Measurements from ENCODE around the gene ZBTB47.

ZBTB47 gene

GRCh38 chr3:42655331-42655888 is 1.9 kb downstream of the ZBTB47 start:
- Histone ChIP-seq H2BK15ac (ENCODE audit: low read length) (peak overlapping the region; percentile 99), H2AFZ (ENCODE audit: low read length) (no peak overlapping the region), H4K91ac (ENCODE audit: low read depth, low read length, poor library complexity) (peak overlapping the region; percentile 64), H3K18ac (ENCODE audit: low read length) (peak overlapping the region; percentile 90), H3K27ac (replicated peaks; ENCODE audit: low read length) (no peak overlapping the region), H3K36me3 (replicated peaks in 1 of 2; ENCODE audit: control insufficient read depth in 2 of 2, insufficient read depth in 2 of 2, low read length in 2 of 2) (peaks cover 6 to 8% of the 10 kb centered on the region in 2 donors), H3K27me3 (ENCODE audit: control insufficient read depth in 3 of 3, insufficient read depth in 3 of 3, low read depth in 1 of 3, low read length in 3 of 3) (no peaks in the 10 kb centered on the region), H3K4ac (ENCODE audit: low read length) (no peak overlapping the region), H3K9me3 (replicated peaks in 1 of 2; ENCODE audit: control insufficient read depth in 2 of 2, insufficient read depth in 1 of 2, low read depth in 1 of 2, low read length in 2 of 2) (no peaks in the 10 kb centered on the region), H2AK5ac (ENCODE audit: low read depth, low read length) (peak overlapping the region; percentile 100), H3K14ac (ENCODE audit: low read length) (peak overlapping the region; percentile 84), H3K4me2 (ENCODE audit: insufficient read depth, low read length, poor library complexity, severe bottlenecking) (peak overlapping the region; percentile 87), H2BK5ac (ENCODE audit: low read length) (no peak overlapping the region), H3K4me1 (ENCODE audit: control insufficient read depth in 2 of 2, insufficient read depth in 1 of 2, low read depth in 1 of 2, low read length in 2 of 2) (peaks cover 18 to 24% of the 10 kb centered on the region in 2 donors), H2BK120ac (ENCODE audit: low read depth, low read length) (peak overlapping the region; percentile 96), H2BK12ac (ENCODE audit: low read length) (no peak overlapping the region), H3K79me1 (ENCODE audit: low read depth, low read length) (peaks cover 4% of the 10 kb centered on the region), H3K23ac (ENCODE audit: low read depth, low read length, poor library complexity) (peak overlapping the region; percentile 87), H3K4me3 (ENCODE audit: low read length in 2 of 2) (peak overlapping the region; percentile 65 to 87), H4K8ac (ENCODE audit: low read depth, low read length) (no peak overlapping the region), H3K9ac (ENCODE audit: low read depth, low read length, poor library complexity) (peak overlapping the region; percentile 83)
- no CpG with 5 or more reads among the region's 4 CpGs for WGBS, 2 donors (ENCODE audit: extremely low coverage in 2 of 2, insufficient read length in 2 of 2, insufficient replicate concordance in 1 of 2)
- DNase-seq (ENCODE audit: low spot score) = no peak

- H2BK120ac ChIP-seq (ENCODE audit: low read depth, low read length) = peak overlapping the region; percentile 22
- peaks cover 6 to 8% of the 10 kb centered on the region in 2 donors for H3K36me3 ChIP-seq (replicated peaks in 1 of 2; ENCODE audit: control insufficient read depth in 2 of 2, insufficient read depth in 2 of 2, low read length in 2 of 2)
- peaks cover 18 to 24% of the 10 kb centered on the region in 2 donors for H3K4me1 ChIP-seq (ENCODE audit: control insufficient read depth in 2 of 2, insufficient read depth in 1 of 2, low read depth in 1 of 2, low read length in 2 of 2)
- H3K9ac ChIP-seq (ENCODE audit: low read depth, low read length, poor library complexity) = no peak overlapping the region
- no CpG with 5 or more reads among the region's 6 CpGs for WGBS, 2 donors (ENCODE audit: extremely low coverage in 2 of 2, insufficient read length in 2 of 2, insufficient replicate concordance in 1 of 2)
- no peak overlapping the region for H2AFZ ChIP-seq (ENCODE audit: low read length)
- no peak overlapping the region for H4K91ac ChIP-seq (ENCODE audit: low read depth, low read length, poor library complexity)
- H3K4me2 ChIP-seq (ENCODE audit: insufficient read depth, low read length, poor library complexity, severe bottlenecking) = no peak overlapping the region
- no peak overlapping the region for H2BK15ac ChIP-seq (ENCODE audit: low read length)
- no peak overlapping the region for H2BK12ac ChIP-seq (ENCODE audit: low read length)
- H3K14ac ChIP-seq (ENCODE audit: low read length) = no peak overlapping the region
- H3K4me3 ChIP-seq (ENCODE audit: low read length in 2 of 2) = no peak overlapping the region
- no peak for DNase-seq (ENCODE audit: low spot score)
- H2AK5ac ChIP-seq (ENCODE audit: low read depth, low read length) = peak overlapping the region; percentile 86
- H2BK5ac ChIP-seq (ENCODE audit: low read length) = peak overlapping the region; percentile 58
- H3K27me3 ChIP-seq (ENCODE audit: control insufficient read depth in 3 of 3, insufficient read depth in 3 of 3, low read depth in 1 of 3, low read length in 3 of 3) = no peaks in the 10 kb centered on the region
- H3K79me1 ChIP-seq (ENCODE audit: low read depth, low read length) = peaks cover 4% of the 10 kb centered on the region
- H3K4ac ChIP-seq (ENCODE audit: low read length) = no peak overlapping the region
- H3K23ac ChIP-seq (ENCODE audit: low read depth, low read length, poor library complexity) = peak overlapping the region; percentile 59
- peak overlapping the region; percentile 65 for H3K18ac ChIP-seq (ENCODE audit: low read length)
- no peak overlapping the region for H4K8ac ChIP-seq (ENCODE audit: low read depth, low read length)
- H3K9me3 ChIP-seq (replicated peaks in 1 of 2; ENCODE audit: control insufficient read depth in 2 of 2, insufficient read depth in 1 of 2, low read depth in 1 of 2, low read length in 2 of 2) = no peaks in the 10 kb centered on the region
- no peak overlapping the region for H3K27ac ChIP-seq (replicated peaks; ENCODE audit: low read length)
These were observed 2.6 kb downstream of the ZBTB47 start for GRCh38 chr3:42655980-42656679.

DNA sequence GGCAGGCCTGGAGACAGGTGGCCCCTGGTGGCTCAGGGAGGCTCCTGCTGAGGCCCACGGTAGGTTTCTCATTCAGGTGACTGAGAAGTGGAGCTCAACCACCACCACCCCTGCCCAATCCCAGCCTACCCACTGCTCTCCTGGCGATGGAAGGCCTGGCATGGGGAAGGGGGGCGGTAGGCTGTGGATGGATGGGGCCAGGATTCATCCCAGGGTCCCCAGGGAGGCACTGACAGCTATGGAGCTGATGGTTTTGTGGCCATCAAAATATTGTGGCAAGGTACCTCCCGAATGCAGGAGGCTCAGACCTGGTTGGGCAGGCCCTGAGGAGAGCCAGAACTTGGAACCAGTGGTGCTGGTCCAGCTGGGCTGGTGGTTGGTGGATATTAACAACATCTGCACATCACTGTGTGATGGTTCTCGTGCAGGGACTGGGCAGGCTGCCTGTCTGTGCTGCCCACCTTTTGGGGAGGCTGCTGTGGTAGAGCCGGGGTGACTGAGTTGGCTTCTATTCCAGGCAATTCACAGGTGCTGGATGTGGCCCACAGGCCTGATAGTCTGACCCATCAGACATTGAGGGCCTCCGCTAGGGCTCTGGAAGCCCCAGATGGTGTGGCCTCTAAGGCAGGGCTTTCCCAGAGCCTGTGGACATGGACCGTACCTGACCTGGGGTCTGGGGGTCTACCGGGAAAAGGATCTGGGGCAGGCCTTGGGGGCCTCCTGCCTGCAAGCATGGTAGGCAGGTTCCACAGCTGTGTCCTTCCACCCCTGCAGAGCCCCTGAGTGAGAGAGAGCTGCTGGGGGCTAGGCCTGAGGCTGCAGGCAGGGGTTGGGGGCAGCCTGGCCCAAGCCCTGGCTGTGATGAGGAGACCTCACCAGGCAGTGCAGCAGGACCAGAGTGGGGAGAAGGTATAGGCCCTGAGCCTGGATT is 3.4 kb downstream of the ZBTB47 start:
- Histone ChIP-seq H3K36me3 (replicated peaks in 1 of 2; ENCODE audit: control insufficient read depth in 2 of 2, insufficient read depth in 2 of 2, low read length in 2 of 2) (peaks cover 8 to 10% of the 10 kb centered on the region in 2 donors), H2BK120ac (ENCODE audit: low read depth, low read length) (peak overlapping the region; percentile 22), H2AK5ac (ENCODE audit: low read depth, low read length) (peak overlapping the region; percentile 86), H3K4me1 (ENCODE audit: control insufficient read depth in 2 of 2, insufficient read depth in 1 of 2, low read depth in 1 of 2, low read length in 2 of 2) (peaks cover 18 to 21% of the 10 kb centered on the region in 2 donors), H2BK12ac (ENCODE audit: low read length) (no peak overlapping the region), H3K4ac (ENCODE audit: low read length) (no peak overlapping the region), H3K4me2 (ENCODE audit: insufficient read depth, low read length, poor library complexity, severe bottlenecking) (no peak overlapping the region), H3K18ac (ENCODE audit: low read length) (peak overlapping the region; percentile 65), H3K14ac (ENCODE audit: low read length) (no peak overlapping the region), H4K8ac (ENCODE audit: low read depth, low read length) (no peak overlapping the region), H2BK15ac (ENCODE audit: low read length) (no peak overlapping the region), H3K9ac (ENCODE audit: low read depth, low read length, poor library complexity) (peak overlapping the region; percentile 16), H3K27me3 (ENCODE audit: control insufficient read depth in 3 of 3, insufficient read depth in 3 of 3, low read depth in 1 of 3, low read length in 3 of 3) (no peaks in the 10 kb centered on the region), H3K9me3 (replicated peaks in 1 of 2; ENCODE audit: control insufficient read depth in 2 of 2, insufficient read depth in 1 of 2, low read depth in 1 of 2, low read length in 2 of 2) (no peaks in the 10 kb centered on the region), H3K79me1 (ENCODE audit: low read depth, low read length) (peaks cover 4% of the 10 kb centered on the region), H3K27ac (replicated peaks; ENCODE audit: low read length) (no peak overlapping the region), H3K4me3 (ENCODE audit: low read length in 2 of 2) (no peak overlapping the region), H3K23ac (ENCODE audit: low read depth, low read length, poor library complexity) (peak overlapping the region; percentile 59), H2BK5ac (ENCODE audit: low read length) (peak overlapping the region; percentile 58), H4K91ac (ENCODE audit: low read depth, low read length, poor library complexity) (no peak overlapping the region), H2AFZ (ENCODE audit: low read length) (no peak overlapping the region)
- no peak for DNase-seq (ENCODE audit: low spot score)
- no CpG with 5 or more reads among the region's 9 CpGs for WGBS, 2 donors (ENCODE audit: extremely low coverage in 2 of 2, insufficient read length in 2 of 2, insufficient replicate concordance in 1 of 2)

Data from neuronal stem cell (in vitro differentiated cells).